DND-41 (cell line): ENCODE data around the gene SNRNP200.

Experiments used
- CTCF ChIP-seq: IDR thresholded peaks from 2 replicates; pipeline ENCODE4 v1.5.1; 2012; ENCODE audit warnings: borderline replicate concordance, low read length, moderate library complexity, mild to moderate bottlenecking; ENCODE audit not compliant: poor library complexity, severe bottlenecking; ENCODE audit errors: extremely low read depth
- EZH2 ChIP-seq: IDR thresholded peaks from 3 replicates; pipeline ENCODE4 v1.6.1; 2012; ENCODE audit warnings: borderline replicate concordance, low read depth, mild to moderate bottlenecking, moderate library complexity, low read length, inconsistent platforms; ENCODE audit not compliant: severe bottlenecking

DNA sequence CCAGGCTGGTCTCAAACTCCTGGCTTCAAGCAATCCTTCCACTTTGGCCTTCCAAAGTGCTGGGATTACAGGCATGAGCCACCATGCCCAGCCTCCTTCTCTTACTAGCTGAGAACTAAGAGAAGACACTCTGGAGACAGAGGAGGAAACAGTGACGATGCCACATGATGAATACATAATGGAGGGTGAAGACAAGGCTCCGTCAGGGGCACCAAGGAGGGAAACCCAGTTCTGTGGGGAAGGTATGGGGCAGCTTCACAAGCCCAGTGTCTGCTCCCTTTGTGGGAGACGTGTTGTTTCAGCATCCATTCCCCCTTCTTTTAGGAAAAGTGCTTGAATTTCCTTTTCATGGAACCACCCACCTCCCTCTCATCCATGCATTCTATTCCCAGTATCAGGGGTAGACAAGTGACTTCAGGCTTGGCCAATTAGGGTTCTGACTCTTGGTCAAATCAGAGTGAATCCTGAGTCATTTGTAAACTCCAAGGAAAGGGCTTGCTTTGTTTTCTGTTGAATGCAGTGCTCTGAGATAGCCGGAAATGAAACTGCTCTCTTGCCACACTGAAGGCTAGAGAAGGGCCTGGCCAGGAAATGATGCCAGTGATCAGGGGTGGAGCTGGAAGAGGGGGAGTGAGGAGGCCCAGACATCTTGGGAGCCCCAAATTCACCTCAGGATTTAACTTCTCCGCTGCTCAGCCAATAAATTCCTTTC is 63.3 kb downstream of the SNRNP200 start:
- TF ChIP-seq CTCF (no peak), EZH2 (no peak)
